Lower lobe of right lung (tissue), 2 donors: ENCODE data around the gene CC2D1A. TPM values are rescaled to one million over a fixed set of nuclear protein-coding genes. Genes with fewer than 3 reads are reported as not detected.

ENCODE experiments used
- ATAC-seq, 2 donors: fragments of 200-7000 bp; cut with Tn5 transposase; one replicate each; pipeline ENCODE4 v1.9.1; 2020 to 2022; ENCODE audit warnings: mild to moderate bottlenecking in 2 of 2, moderate library complexity in 2 of 2
- DNase-seq: peaks from one replicate; pipeline ENCODE4 v3.0.0-alpha.2; 2020
- H3K27ac ChIP-seq: fragments of 200-600 bp; one replicate; pipeline ENCODE4 v1.8.0; 2022
- H3K27me3 ChIP-seq: fragments of 200-600 bp; one replicate; pipeline ENCODE4 v1.8.0; 2022; ENCODE audit warnings: low read depth
- H3K36me3 ChIP-seq: fragments of 200-600 bp; one replicate; pipeline ENCODE4 v1.8.0; 2022; ENCODE audit warnings: mild to moderate bottlenecking
- H3K4me1 ChIP-seq: fragments of 200-600 bp; one replicate; pipeline ENCODE4 v1.8.0; 2022
- H3K4me3 ChIP-seq: fragments of 200-600 bp; one replicate; pipeline ENCODE4 v1.8.0; 2022; ENCODE audit warnings: mild to moderate bottlenecking
- H3K9me3 ChIP-seq: fragments of 200-600 bp; one replicate; pipeline ENCODE4 v1.8.0; 2022
- intact Hi-C: fragments of 100-400 bp; cut with DNase I; formaldehyde crosslinking; loops from one replicate; pipeline ENCODE4 v1.11.0; 2022
- total RNA-seq: library from RNA; stranded (reverse); fragmentation: NEBNext Ultra II Directional; extraction: Animal tissue kit (Norgen Biotek cat#: 25700); gene quantifications from one replicate; pipeline ENCODE4 v1.2.1, GENCODE V29; 2021
- TF ChIP-seq, protein P1 (sequence below): fragments of 200-600 bp; IDR thresholded peaks from one replicate; pipeline ENCODE4 v1.8.0; 2022; ENCODE audit warnings: antibody characterized with exemption, mild to moderate bottlenecking
- donor health status: DM: no; HTN: yes; CAD: no; lungs with severe emphysema.

CC2D1A gene
- total RNA-seq, 1 donor from 2014 or later = 32.4 TPM

DNA sequence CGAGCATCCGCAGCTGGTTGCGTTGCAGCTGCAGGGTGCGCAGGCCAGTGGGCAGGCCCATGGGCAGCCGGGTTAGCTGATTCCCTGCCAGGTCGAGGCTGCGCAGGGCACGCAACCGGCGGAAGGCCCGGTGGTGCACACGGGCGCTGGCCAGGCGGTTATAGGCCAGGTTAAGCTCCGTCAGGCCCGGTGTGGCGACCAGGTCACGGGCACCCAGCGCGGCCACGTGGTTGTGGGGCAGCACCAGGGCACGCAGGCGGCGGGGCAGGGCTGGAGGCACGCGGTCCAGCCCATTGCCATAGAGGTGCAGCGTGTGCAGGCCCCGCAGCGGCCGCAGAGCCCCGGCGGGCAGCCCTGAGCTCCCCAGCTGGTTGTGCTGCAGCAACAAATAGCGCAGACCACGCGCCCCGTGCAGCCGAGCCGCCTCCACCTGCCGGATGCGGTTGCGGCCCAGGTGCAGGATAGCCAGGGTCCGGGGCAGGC is 27.0 kb downstream of the CC2D1A start:
- H3K27ac ChIP-seq = no peak overlapping the region
- TF ChIP-seq, protein P1, sequence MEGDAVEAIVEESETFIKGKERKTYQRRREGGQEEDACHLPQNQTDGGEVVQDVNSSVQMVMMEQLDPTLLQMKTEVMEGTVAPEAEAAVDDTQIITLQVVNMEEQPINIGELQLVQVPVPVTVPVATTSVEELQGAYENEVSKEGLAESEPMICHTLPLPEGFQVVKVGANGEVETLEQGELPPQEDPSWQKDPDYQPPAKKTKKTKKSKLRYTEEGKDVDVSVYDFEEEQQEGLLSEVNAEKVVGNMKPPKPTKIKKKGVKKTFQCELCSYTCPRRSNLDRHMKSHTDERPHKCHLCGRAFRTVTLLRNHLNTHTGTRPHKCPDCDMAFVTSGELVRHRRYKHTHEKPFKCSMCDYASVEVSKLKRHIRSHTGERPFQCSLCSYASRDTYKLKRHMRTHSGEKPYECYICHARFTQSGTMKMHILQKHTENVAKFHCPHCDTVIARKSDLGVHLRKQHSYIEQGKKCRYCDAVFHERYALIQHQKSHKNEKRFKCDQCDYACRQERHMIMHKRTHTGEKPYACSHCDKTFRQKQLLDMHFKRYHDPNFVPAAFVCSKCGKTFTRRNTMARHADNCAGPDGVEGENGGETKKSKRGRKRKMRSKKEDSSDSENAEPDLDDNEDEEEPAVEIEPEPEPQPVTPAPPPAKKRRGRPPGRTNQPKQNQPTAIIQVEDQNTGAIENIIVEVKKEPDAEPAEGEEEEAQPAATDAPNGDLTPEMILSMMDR = no peak
- no peaks in the 10 kb centered on the region for H3K9me3 ChIP-seq
- H3K4me3 ChIP-seq = no peak overlapping the region
- peaks cover 6% of the 10 kb centered on the region for H3K27me3 ChIP-seq
- H3K4me1 ChIP-seq = peaks cover 6% of the 10 kb centered on the region
- intact Hi-C loops = no loop called here
- H3K36me3 ChIP-seq = peaks cover 22% of the 10 kb centered on the region
- DNase-seq = no peak
- ATAC-seq = no peak

DNA sequence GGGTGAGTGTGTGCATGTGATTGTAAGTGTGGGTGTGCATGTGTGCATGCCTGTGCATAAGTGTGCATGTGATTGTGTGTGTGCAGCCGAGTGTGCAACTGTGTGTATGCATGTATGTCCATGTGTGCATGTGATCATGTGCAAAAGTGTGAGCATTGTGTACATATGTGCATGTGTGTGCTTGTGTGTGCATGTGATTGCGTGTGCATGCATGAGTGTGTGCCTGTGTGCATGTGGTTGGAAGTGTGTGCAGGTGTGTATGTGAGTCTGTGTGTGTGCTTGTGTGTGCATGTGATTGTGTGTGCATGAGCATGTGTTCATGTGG is 28.7 kb downstream of the CC2D1A start:
- TF ChIP-seq, protein P1 = no peak
- Histone ChIP-seq H3K36me3 (peaks cover 16% of the 10 kb centered on the region), H3K4me3 (no peak overlapping the region), H3K27ac (no peak overlapping the region), H3K27me3 (peaks cover 13% of the 10 kb centered on the region), H3K9me3 (no peaks in the 10 kb centered on the region), H3K4me1 (peaks cover 7% of the 10 kb centered on the region)
- intact Hi-C loops = no loop called here
- ATAC-seq (no peak), DNase-seq (no peak)

GRCh38 chr19:13935765-13936510 is 29.9 kb downstream of the CC2D1A start:
- intact Hi-C loops = no loop called here

DNA sequence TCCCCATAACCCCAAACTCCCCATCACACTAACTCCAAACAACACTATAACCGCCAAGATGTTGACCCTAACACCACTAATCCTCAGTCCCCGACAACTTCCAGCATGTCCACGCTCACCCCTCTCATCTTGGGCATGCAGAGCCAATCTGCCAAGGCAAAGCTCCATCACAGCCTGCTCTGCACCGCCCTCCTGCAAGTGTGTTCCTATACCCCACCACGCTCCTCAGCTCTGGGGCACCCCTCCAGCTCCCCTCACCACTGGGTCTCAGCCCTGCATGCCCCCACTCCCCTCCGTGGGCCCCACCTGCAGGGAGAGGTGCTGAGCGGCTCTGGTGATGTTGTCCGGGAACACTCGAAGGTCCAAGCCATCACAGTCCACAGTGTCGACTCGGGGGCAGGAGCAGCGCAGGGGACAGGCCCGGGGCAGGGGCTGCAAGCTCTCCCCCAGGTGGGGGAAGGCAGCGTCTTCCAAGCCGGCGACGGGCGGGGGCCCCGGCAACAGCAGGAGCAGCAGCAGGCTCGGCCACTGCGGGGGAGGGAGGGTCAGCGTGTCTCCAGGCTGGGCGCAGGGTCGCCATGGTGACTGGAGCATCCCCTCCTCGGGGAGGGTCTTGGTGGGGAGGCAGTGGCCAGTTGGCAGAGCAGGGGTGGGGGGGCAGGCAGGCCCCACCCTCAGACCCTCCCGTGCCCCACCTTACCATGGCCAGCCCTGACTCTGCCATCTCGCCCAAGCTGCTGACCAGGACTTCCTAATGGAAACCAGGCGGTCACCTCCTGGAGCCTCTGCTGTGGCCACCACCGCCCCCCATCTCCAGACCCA is 31.7 kb downstream of the CC2D1A start:
- TF ChIP-seq, protein P1 = no peak
- peaks cover 13% of the 10 kb centered on the region for H3K27me3 ChIP-seq
- intact Hi-C loops = no loop called here
- DNase-seq (no peak), ATAC-seq (peak; percentile 10 to 30)
- no peaks in the 10 kb centered on the region for H3K9me3 ChIP-seq
- peak overlapping the region; percentile 40 for H3K4me3 ChIP-seq
- peaks cover 7% of the 10 kb centered on the region for H3K4me1 ChIP-seq
- H3K27ac ChIP-seq = no peak overlapping the region
- H3K36me3 ChIP-seq = no peaks in the 10 kb centered on the region

More at GRCh38 chr19:13935765-13936510, 29.9 kb downstream of the CC2D1A start:
- TF ChIP-seq, protein P1 = no peak
- no peak overlapping the region for H3K27ac ChIP-seq
- peaks cover 7% of the 10 kb centered on the region for H3K4me1 ChIP-seq
- no peak overlapping the region for H3K4me3 ChIP-seq
- no peak for ATAC-seq
- DNase-seq = no peak
- H3K9me3 ChIP-seq = no peaks in the 10 kb centered on the region
- peaks cover 5% of the 10 kb centered on the region for H3K36me3 ChIP-seq
- H3K27me3 ChIP-seq = peaks cover 13% of the 10 kb centered on the region

- TF ChIP-seq, protein P1 = no peak
- H3K9me3 ChIP-seq = no peaks in the 10 kb centered on the region
- peaks cover 13% of the 10 kb centered on the region for H3K27me3 ChIP-seq
- intact Hi-C loops = no loop called here
- peaks cover 7% of the 10 kb centered on the region for H3K4me1 ChIP-seq
- ATAC-seq (peak; percentile 64 to 67), DNase-seq (no peak)
- no peaks in the 10 kb centered on the region for H3K36me3 ChIP-seq
- no peak within 1 kb of the TSS for H3K27ac ChIP-seq
- H3K4me3 ChIP-seq = peak within 1 kb of the TSS; percentile 40
Measured at GRCh38 chr19:13938301-13939064, 32.5 kb downstream of the CC2D1A start, which contains the start of gene PODNL1. Gene PODNL1 (minus strand): TSS chr19:13938417. CDS start chr19:13938181, 236 bp downstream.
